ENCODE measurements around the gene GMPR2.
"Not testable (repeated sequence)": the region's sequence is repeated elsewhere in the genome, so short reads cannot be mapped to it uniquely, and the experiment has no call there.

DNA sequence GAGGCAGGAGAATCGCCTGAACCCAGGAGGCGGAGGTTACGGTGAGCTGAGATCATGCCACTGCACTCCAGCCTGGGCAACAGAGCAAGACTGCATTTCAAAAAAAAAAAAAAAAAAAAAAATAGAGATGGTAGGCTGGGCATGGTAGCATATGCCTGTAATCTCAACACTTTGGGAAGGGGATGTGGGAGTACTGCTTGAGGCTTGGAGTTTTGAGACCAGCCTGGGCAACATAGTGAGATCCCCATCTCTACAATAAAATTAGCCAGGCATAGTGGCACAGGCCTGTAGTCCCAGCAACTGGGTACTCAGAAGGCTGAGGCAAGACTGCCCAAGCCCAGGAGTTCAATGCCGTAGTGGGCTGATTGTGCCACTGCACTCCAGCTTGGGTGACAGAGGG is 9.7 kb upstream of the GMPR2 start:
- TF ChIP-seq, protein P1, sequence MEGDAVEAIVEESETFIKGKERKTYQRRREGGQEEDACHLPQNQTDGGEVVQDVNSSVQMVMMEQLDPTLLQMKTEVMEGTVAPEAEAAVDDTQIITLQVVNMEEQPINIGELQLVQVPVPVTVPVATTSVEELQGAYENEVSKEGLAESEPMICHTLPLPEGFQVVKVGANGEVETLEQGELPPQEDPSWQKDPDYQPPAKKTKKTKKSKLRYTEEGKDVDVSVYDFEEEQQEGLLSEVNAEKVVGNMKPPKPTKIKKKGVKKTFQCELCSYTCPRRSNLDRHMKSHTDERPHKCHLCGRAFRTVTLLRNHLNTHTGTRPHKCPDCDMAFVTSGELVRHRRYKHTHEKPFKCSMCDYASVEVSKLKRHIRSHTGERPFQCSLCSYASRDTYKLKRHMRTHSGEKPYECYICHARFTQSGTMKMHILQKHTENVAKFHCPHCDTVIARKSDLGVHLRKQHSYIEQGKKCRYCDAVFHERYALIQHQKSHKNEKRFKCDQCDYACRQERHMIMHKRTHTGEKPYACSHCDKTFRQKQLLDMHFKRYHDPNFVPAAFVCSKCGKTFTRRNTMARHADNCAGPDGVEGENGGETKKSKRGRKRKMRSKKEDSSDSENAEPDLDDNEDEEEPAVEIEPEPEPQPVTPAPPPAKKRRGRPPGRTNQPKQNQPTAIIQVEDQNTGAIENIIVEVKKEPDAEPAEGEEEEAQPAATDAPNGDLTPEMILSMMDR (IDR thresholded peaks at IDR 0.05), result not testable (repeated sequence)
- TF ChIP-seq EP300, POLR2AphosphoS5 (IDR thresholded peaks at IDR 0.05): not testable (repeated sequence)

Measured in upper lobe of left lung (tissue), 4 donors.